CD4-positive, alpha-beta T cell (primary cell): ENCODE measurements around the gene SLX9. TPM values are rescaled to one million over a fixed set of nuclear protein-coding genes. Genes with fewer than 3 reads are reported as not detected.

Experiments used
- ATAC-seq: fragments of 200-7000 bp; cut with Tn5 transposase; one replicate; pipeline ENCODE4 v1.10.0; 2022; ENCODE audit warnings: mild to moderate bottlenecking; ENCODE audit not compliant: poor library complexity
- CTCF ChIA-PET: fragments of 350-600 bp; sonication (Branson Sonifier 250); formaldehyde crosslinking; loops from one replicate; lab custom pipeline; 2021; ENCODE audit warnings: antibody characterized with exemption, inconsistent platforms; lab: Charles Lee
- POLR2A ChIA-PET: fragments of 350-600 bp; sonication (Branson Sonifier 250); formaldehyde crosslinking; loops from one replicate; lab custom pipeline; 2021; ENCODE audit warnings: antibody characterized with exemption, inconsistent platforms; lab: Charles Lee
- DNase-seq, 14 experiments: peaks; one replicate each; pipeline ENCODE4 v3.0.0-alpha.2; 2013 to 2020; ENCODE audit warnings: mixed read lengths in 2 of 14
- H3K27ac ChIP-seq, 2 donors: one replicate each; pipeline versions ENCODE4 v1.5.1 to v1.7.0; 2013; ENCODE audit warnings: low read length in 2 of 2, low read depth in 1 of 2, mild to moderate bottlenecking in 1 of 2
- H3K27me3 ChIP-seq, 2 experiments: 1 replicate in 1 of 2; 2 replicates in 1 of 2; pipeline versions ENCODE4 v1.6.1 to v1.7.0; 2013; ENCODE audit warnings: low read length in 2 of 2, control low read depth in 1 of 2, mild to moderate bottlenecking in 1 of 2, moderate library complexity in 1 of 2; ENCODE audit not compliant: insufficient read depth in 2 of 2, control insufficient read depth in 1 of 2
- H3K36me3 ChIP-seq: one replicate; pipeline ENCODE4 v1.6.1; 2013; ENCODE audit warnings: low read length, control low read depth; ENCODE audit not compliant: insufficient read depth
- H3K4me1 ChIP-seq: one replicate; pipeline ENCODE4 v1.6.1; 2013; ENCODE audit warnings: low read length, control low read depth; ENCODE audit not compliant: insufficient read depth
- H3K4me3 ChIP-seq: one replicate; pipeline ENCODE4 v1.5.1; 2013; ENCODE audit warnings: mild to moderate bottlenecking, low read length, moderate library complexity
- H3K9me3 ChIP-seq, 2 experiments: 1 replicate in 1 of 2; 2 replicates in 1 of 2; pipeline versions ENCODE4 v1.6.1 to v1.7.0; 2013; ENCODE audit warnings: low read length in 2 of 2, mild to moderate bottlenecking in 2 of 2, control low read depth in 1 of 2, moderate library complexity in 1 of 2; ENCODE audit not compliant: control insufficient read depth in 1 of 2, insufficient read depth in 1 of 2
- H3K27ac Mint-ChIP-seq: one replicate; pipeline ENCODE4 v1.8.0; 2020; ENCODE audit warnings: mixed read lengths
- H3K27me3 Mint-ChIP-seq: one replicate; pipeline ENCODE4 v1.8.0; 2021; ENCODE audit warnings: mixed read lengths
- H3K36me3 Mint-ChIP-seq: one replicate; pipeline ENCODE4 v1.8.0; 2021; ENCODE audit warnings: low read depth, mixed read lengths
- H3K4me1 Mint-ChIP-seq: one replicate; pipeline ENCODE4 v1.8.0; 2021; ENCODE audit warnings: low read depth, mixed read lengths
- H3K4me3 Mint-ChIP-seq: one replicate; pipeline ENCODE4 v1.8.0; 2020; ENCODE audit warnings: mild to moderate bottlenecking, mixed read lengths
- H3K9me3 Mint-ChIP-seq: one replicate; pipeline ENCODE4 v1.8.0; 2020; ENCODE audit warnings: mixed read lengths
- CTCF ChIP-seq: fragments of 200-600 bp; IDR thresholded peaks from one replicate; pipeline ENCODE4 v1.8.0; 2022; ENCODE audit warnings: antibody characterized with exemption, mild to moderate bottlenecking
- intact Hi-C, 2 experiments: fragments of 100-400 bp; cut with DNase I in 1 of 2; cut with micrococcal nuclease in 1 of 2; formaldehyde crosslinking; loops; one replicate each; pipeline versions ENCODE4 v1.15.1 to v1.9.0; 2023 to 2025; cut with DNase I, micrococcal nuclease
- total RNA-seq, 174 experiments: library from RNA in 2 of 174; stranded (reverse) in 2 of 174; gene quantifications; one replicate each; pipeline ENCODE4 v1.2.3 and lab custom pipeline; 2021 to 2026

Gene SLX9
- total RNA-seq, 2 experiments from 2014 or later: 7.7 to 9.1 TPM

GRCh38 chr21:44943686-44944550 is 4.1 kb downstream of the SLX9 start:
- ATAC-seq: no peak
- Mint-ChIP-seq H3K27ac (no peak overlapping the region), H3K4me1 (peaks cover 36% of the 10 kb centered on the region), H3K9me3 (no peaks in the 10 kb centered on the region), H3K36me3 (peaks cover 45% of the 10 kb centered on the region), H3K27me3 (no peaks in the 10 kb centered on the region), H3K4me3 (peak overlapping the region; percentile 48)
- intact Hi-C loops: no loop called here
- peak in 1 of 14 experiments; percentile 3 for DNase-seq
- H3K27me3 ChIP-seq: no peaks in the 10 kb centered on the region
- no peak overlapping the region for H3K27ac ChIP-seq
- no peak for TF ChIP-seq CTCF
- H3K4me1 ChIP-seq: peaks cover 45% of the 10 kb centered on the region
- CTCF ChIA-PET: interaction anchor here (0.6 to 1.5 kb wide), 2 partner anchors 11 to 184 kb away, joined by 3 to 4 read pairs; no protein-coding TSS in a partner anchor
- H3K9me3 ChIP-seq: no peaks in the 10 kb centered on the region
- POLR2A ChIA-PET: no interaction called here
- H3K36me3 ChIP-seq: peaks cover 39% of the 10 kb centered on the region
- H3K4me3 ChIP-seq: no peak overlapping the region

DNA sequence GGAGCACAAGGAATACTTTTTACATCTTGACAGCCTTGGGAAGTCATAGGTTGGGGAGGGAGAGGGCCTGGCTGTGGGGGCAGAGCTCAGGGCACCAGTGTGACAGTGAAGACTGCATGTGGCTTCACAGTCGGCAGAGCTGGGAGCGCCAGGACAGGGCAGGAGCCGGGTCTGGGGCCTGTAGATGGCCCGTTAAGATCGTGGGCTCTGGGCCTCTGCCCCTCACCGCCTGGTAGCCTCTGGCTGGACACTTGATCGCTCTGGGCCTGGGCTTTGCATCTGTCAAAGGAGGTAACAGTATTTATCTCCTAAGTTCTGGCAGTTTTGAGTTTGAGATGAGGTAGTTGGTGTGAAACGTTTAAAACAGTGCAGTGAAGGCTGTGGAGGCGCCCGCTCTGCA is 4.8 kb downstream of the SLX9 start:
- peaks cover 39% of the 10 kb centered on the region for H3K36me3 ChIP-seq
- no peak overlapping the region for H3K4me3 ChIP-seq
- H3K4me1 ChIP-seq: peaks cover 44% of the 10 kb centered on the region
- no peaks in the 10 kb centered on the region for H3K9me3 ChIP-seq
- DNase-seq (no peak), ATAC-seq (no peak)
- Mint-ChIP-seq H3K9me3 (no peaks in the 10 kb centered on the region), H3K36me3 (peaks cover 46% of the 10 kb centered on the region), H3K4me1 (peaks cover 31% of the 10 kb centered on the region), H3K27me3 (no peaks in the 10 kb centered on the region), H3K4me3 (peak overlapping the region; percentile 31), H3K27ac (no peak overlapping the region)
- TF ChIP-seq CTCF: no peak
- no peak overlapping the region for H3K27ac ChIP-seq
- intact Hi-C loops: no loop called here
- H3K27me3 ChIP-seq: no peaks in the 10 kb centered on the region
- ChIA-PET CTCF (interaction anchor here (0.6 kb wide), 1 partner anchor 10 kb away, joined by 4 read pairs; no protein-coding TSS in a partner anchor), POLR2A (no interaction called here)

- peak in 1 of 14 experiments; percentile 3 for DNase-seq
- H3K4me1 Mint-ChIP-seq: peaks cover 21% of the 10 kb centered on the region
- no peak overlapping the region for H3K4me3 ChIP-seq
- H3K36me3 ChIP-seq: peaks cover 50% of the 10 kb centered on the region
- ChIA-PET CTCF (interaction anchor here (1.5 kb wide), 1 partner anchor 194 kb away, joined by 4 read pairs; no protein-coding TSS in a partner anchor), POLR2A (interaction anchor here (0.8 kb wide), 1 partner anchor 182 kb away, joined by 3 read pairs; no protein-coding TSS in a partner anchor)
- no peak overlapping the region for H3K27ac ChIP-seq
- no peak overlapping the region for H3K27ac Mint-ChIP-seq
- H3K27me3 Mint-ChIP-seq: no peaks in the 10 kb centered on the region
- H3K4me1 ChIP-seq: peaks cover 42% of the 10 kb centered on the region
- intact Hi-C loops: no loop called here
- H3K27me3 ChIP-seq: no peaks in the 10 kb centered on the region
- H3K9me3 Mint-ChIP-seq: no peaks in the 10 kb centered on the region
- peaks cover 56% of the 10 kb centered on the region for H3K36me3 Mint-ChIP-seq
- ATAC-seq: no peak
- no peak for TF ChIP-seq CTCF
- no peak overlapping the region for H3K4me3 Mint-ChIP-seq
- H3K9me3 ChIP-seq: no peaks in the 10 kb centered on the region
These were observed 6.6 kb downstream of the SLX9 start for GRCh38 chr21:44946254-44947041.
